GM12891 (cell line): Measurements from ENCODE around the gene LRRC70.
"Not testable (repeated sequence)": the region's sequence is repeated elsewhere in the genome, so short reads cannot be mapped to it uniquely, and the experiment has no call there.

Experiments
- DNase-seq: peaks from one replicate; pipeline ENCODE4 v3.0.0; 2011; ENCODE audit warnings: low spot score; ENCODE audit not compliant: insufficient read length
- FAIRE-seq: peaks from 2 replicates; lab custom pipeline; 2011; peaks lifted over from hg19 to GRCh38; lab: Jason Lieb, UNC
- PAX5 ChIP-seq: IDR thresholded peaks from 2 replicates; pipeline ENCODE4 v1.6.1; 2011; ENCODE audit warnings: low read length, moderate library complexity, mild to moderate bottlenecking; ENCODE audit not compliant: insufficient read depth, severe bottlenecking
- POLR2A ChIP-seq: IDR thresholded peaks from 2 replicates; pipeline ENCODE4 v1.6.1; 2011; ENCODE audit warnings: low read depth, low read length, control low read depth
- POLR2AphosphoS5 ChIP-seq: IDR thresholded peaks from 2 replicates; pipeline ENCODE4 v1.6.1; 2011; ENCODE audit warnings: low read depth, low read length, control low read depth
- POU2F2 ChIP-seq: IDR thresholded peaks from 2 replicates; pipeline ENCODE4 v1.6.1; 2011; ENCODE audit warnings: low read depth, mild to moderate bottlenecking, control low read depth, low read length, moderate library complexity
- SPI1 ChIP-seq: IDR thresholded peaks from 2 replicates; pipeline ENCODE4 v1.6.1; 2011; ENCODE audit warnings: low read depth, low read length, control low read depth
- TAF1 ChIP-seq: IDR thresholded peaks from 2 replicates; pipeline ENCODE4 v1.6.1; 2011; ENCODE audit warnings: low read depth, low read length, control low read depth

LRRC70 gene

GRCh38 chr5:62550103-62550502, 28.5 kb upstream of the LRRC70 start:
- FAIRE-seq (no peak), DNase-seq (no peak)
- no peak for TF ChIP-seq POLR2A
- no peak for TF ChIP-seq TAF1
- TF ChIP-seq POU2F2 = no peak
- TF ChIP-seq PAX5 = no peak
- TF ChIP-seq POLR2AphosphoS5 = no peak
- no peak for TF ChIP-seq SPI1

GRCh38 chr5:62555930-62556329, 22.7 kb upstream of the LRRC70 start:
- FAIRE-seq = no peak
- no peak for TF ChIP-seq POLR2AphosphoS5
- no peak for TF ChIP-seq POLR2A
- no peak for TF ChIP-seq PAX5
- no peak for TF ChIP-seq POU2F2
- TF ChIP-seq SPI1 = no peak
- TF ChIP-seq TAF1 = no peak
- DNase-seq = no peak

GRCh38 chr5:62558941-62559340, 19.7 kb upstream of the LRRC70 start:
- DNase-seq (no peak), FAIRE-seq (no peak)
- TF ChIP-seq TAF1 (no peak), SPI1 (no peak), POLR2A (no peak), POLR2AphosphoS5 (no peak), POU2F2 (no peak), PAX5 (no peak)

GRCh38 chr5:62560786-62561185, 17.8 kb upstream of the LRRC70 start:
- FAIRE-seq = no peak
- DNase-seq = no peak
- TF ChIP-seq TAF1 = no peak
- no peak for TF ChIP-seq SPI1
- no peak for TF ChIP-seq POU2F2

GRCh38 chr5:62561896-62562295, 16.7 kb upstream of the LRRC70 start:
- no peak for FAIRE-seq
- TF ChIP-seq TAF1 (no peak), PAX5 (no peak), SPI1 (no peak), POLR2AphosphoS5 (no peak), POU2F2 (no peak), POLR2A (no peak)
- no peak for DNase-seq

- no peak for TF ChIP-seq SPI1
- no peak for FAIRE-seq
- no peak for DNase-seq
Measured at GRCh38 chr5:62562867-62563266, 15.8 kb upstream of the LRRC70 start.

- no peak for FAIRE-seq
Measured at GRCh38 chr5:62564101-62564500, 14.5 kb upstream of the LRRC70 start.

GRCh38 chr5:62565740-62566139, 12.9 kb upstream of the LRRC70 start:
- not testable (repeated sequence) for DNase-seq, FAIRE-seq

More at GRCh38 chr5:62564101-62564500, 14.5 kb upstream of the LRRC70 start:
- TF ChIP-seq PAX5 (no peak), POLR2A (no peak), POLR2AphosphoS5 (no peak), POU2F2 (no peak), SPI1 (no peak), TAF1 (no peak)
- DNase-seq = no peak

- no peak for FAIRE-seq
- DNase-seq = no peak
- TF ChIP-seq SPI1 (no peak), TAF1 (no peak), POU2F2 (no peak), POLR2A (no peak), PAX5 (no peak), POLR2AphosphoS5 (no peak)
Measured at GRCh38 chr5:62568143-62568542, 10.5 kb upstream of the LRRC70 start.

GRCh38 chr5:62568800-62569432, 9.7 kb upstream of the LRRC70 start:
- DNase-seq (no peak), FAIRE-seq (no peak)
- TF ChIP-seq POU2F2 (no peak), POLR2AphosphoS5 (no peak), PAX5 (no peak), TAF1 (no peak), SPI1 (no peak), POLR2A (no peak)
